Karpas-422 (cell line): ENCODE measurements around the gene IL17RC. TPM values are rescaled to one million over a fixed set of nuclear protein-coding genes. Genes with fewer than 3 reads are reported as not detected.
"Not testable (repeated sequence)": the region's sequence is repeated elsewhere in the genome, so short reads cannot be mapped to it uniquely, and the experiment has no call there.

ENCODE experiments used
- DNase-seq: peaks from one replicate; pipeline ENCODE4 v3.0.0-alpha.2; 2015
- H2AFZ ChIP-seq: fragments of 200-600 bp; sonication (generic); 2 replicates; pipeline ENCODE4 v1.6.1; 2014; ENCODE audit warnings: antibody characterized with exemption, low read length, mixed read lengths
- H3K27ac ChIP-seq: fragments of 200-600 bp; sonication (generic); 2 replicates; pipeline ENCODE4 v1.5.1; 2014; ENCODE audit warnings: mild to moderate bottlenecking, low read length, moderate library complexity
- H3K27me3 ChIP-seq: fragments of 200-600 bp; sonication (generic); 2 replicates; pipeline ENCODE4 v1.6.1; 2014; ENCODE audit warnings: low read length, mixed read lengths
- H3K36me3 ChIP-seq: fragments of 200-600 bp; sonication (generic); 2 replicates; pipeline ENCODE4 v1.6.1; 2014; ENCODE audit warnings: low read length, mixed read lengths; ENCODE audit not compliant: insufficient read depth
- H3K4me1 ChIP-seq: fragments of 200-600 bp; sonication (generic); 2 replicates; pipeline ENCODE4 v1.6.1; 2014; ENCODE audit warnings: mild to moderate bottlenecking, low read length, mixed read lengths
- H3K4me2 ChIP-seq: fragments of 200-600 bp; sonication (generic); 2 replicates; pipeline ENCODE4 v1.6.1; 2014; ENCODE audit warnings: low read length, low read depth, mild to moderate bottlenecking; ENCODE audit not compliant: poor library complexity, severe bottlenecking
- H3K4me3 ChIP-seq: fragments of 200-600 bp; sonication (generic); 2 replicates; pipeline ENCODE4 v1.5.1; 2014; ENCODE audit warnings: mild to moderate bottlenecking, antibody characterized with exemption, low read length, mixed read lengths
- H3K79me2 ChIP-seq: fragments of 200-600 bp; sonication (generic); 2 replicates; pipeline ENCODE4 v1.6.1; 2014; ENCODE audit warnings: mild to moderate bottlenecking, low read length, mixed read lengths
- H3K9ac ChIP-seq: fragments of 200-600 bp; sonication (generic); 2 replicates; pipeline ENCODE4 v1.6.0; 2014; ENCODE audit warnings: low read length
- H3K9me2 ChIP-seq: fragments of 200-600 bp; sonication (generic), shearing (Covaris generic); replicated peaks from 2 replicates; pipeline ENCODE4 v1.6.0; 2014; ENCODE audit warnings: mild to moderate bottlenecking, low read length, moderate library complexity; ENCODE audit not compliant: insufficient read depth
- H3K9me3 ChIP-seq: fragments of 300-700, 200-600 bp; sonication (generic); 2 replicates; pipeline ENCODE4 v1.6.1; 2014; ENCODE audit warnings: low read length, mixed read lengths
- H4K20me1 ChIP-seq: fragments of 200-600 bp; sonication (generic); 2 replicates; pipeline ENCODE4 v1.6.1; 2014; ENCODE audit warnings: mild to moderate bottlenecking, antibody characterized with exemption, low read length, low read depth; ENCODE audit not compliant: insufficient read depth
- total RNA-seq: library from RNA; depleted of rRNA; stranded (reverse); fragments of >200 nt; shearing (Covaris generic); gene quantifications from 2 replicates; pipeline ENCODE4 v1.2.3, GENCODE V29; 2014; ENCODE audit warnings: low replicate concordance

Gene IL17RC
- total RNA-seq, 1 experiment from 2014 or later = 2.5 TPM

DNA sequence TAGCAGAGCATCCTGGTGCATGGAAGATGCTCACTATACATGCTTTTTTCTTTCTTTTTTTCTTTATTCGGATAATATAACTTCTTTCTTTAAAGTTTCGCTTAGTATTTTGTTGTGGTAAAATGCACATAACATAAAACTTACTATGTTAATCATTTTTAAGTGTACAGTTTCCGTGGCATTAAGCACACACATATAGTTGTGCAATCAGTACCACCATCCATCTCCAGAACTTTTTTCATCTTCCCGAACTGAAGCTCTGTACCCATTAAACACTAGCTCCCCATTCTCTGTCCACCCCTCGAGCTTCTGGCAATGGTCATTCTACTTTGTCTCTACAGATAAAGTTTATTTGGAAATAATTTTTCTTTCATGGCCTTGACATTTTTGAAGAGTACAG is 27.5 kb upstream of the IL17RC start:
- Histone ChIP-seq H3K9me2 (no peaks in the 10 kb centered on the region), H4K20me1 (peaks cover 14% of the 10 kb centered on the region; the same call in 1 of the 2 replicates), H3K79me2 (peaks cover 23% of the 10 kb centered on the region), H3K4me1 (peaks cover 20% of the 10 kb centered on the region), H3K9ac (no peak overlapping the region), H2AFZ (0 out of 2 replicates have a peak overlapping the region, but pooled peaks have one; percentile 99), H3K27ac (no peak overlapping the region), H3K27me3 (no peaks in the 10 kb centered on the region), H3K4me3 (no peak overlapping the region), H3K4me2 (no peak overlapping the region), H3K36me3 (peaks cover 16% of the 10 kb centered on the region), H3K9me3 (no peaks in the 10 kb centered on the region)
- DNase-seq = no peak

DNA sequence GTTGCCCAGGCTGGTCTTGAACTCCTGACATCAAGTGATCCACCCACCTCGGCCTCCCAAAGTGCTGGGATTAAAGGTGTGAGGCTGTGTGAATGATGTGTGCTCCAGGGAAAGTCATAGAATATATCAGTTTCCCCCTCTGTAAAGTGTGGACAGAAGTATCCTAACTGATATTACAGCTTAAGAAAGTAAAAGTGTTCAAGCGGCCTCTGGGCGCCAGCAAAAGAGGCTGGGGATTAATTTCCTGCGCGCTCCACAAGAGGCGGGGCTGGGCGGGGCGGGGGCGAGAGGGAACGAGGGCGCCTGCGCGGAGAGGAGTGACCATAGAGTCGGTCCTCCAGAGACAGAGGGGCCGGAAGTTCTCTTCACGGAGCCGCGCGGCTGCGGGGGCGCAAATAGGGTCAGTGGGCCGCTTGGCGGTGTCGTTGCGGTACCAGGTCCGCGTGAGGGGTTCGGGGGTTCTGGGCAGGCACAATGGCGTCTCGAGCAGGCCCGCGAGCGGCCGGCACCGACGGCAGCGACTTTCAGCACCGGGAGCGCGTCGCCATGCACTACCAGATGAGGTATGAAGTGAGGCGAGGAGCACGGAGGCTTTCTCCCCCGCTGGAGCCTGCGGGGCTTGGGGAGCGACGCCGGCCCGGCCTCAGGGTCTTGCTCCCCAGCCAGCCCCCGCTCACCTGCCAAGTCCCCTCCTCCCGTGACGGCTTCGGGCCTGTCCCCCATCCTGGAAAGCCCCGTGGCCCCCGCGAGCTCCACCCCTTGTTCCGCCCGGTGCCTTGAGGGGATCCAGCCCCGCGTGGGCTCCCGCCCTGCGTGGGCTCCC is 26.4 kb upstream of the IL17RC start, which contains the start of gene JAGN1:
JAGN1 (plus strand) TSS at position 362 of the 823 bp plus-strand sequence; CDS start at position 475, 113 bp downstream.
- H2AFZ ChIP-seq = peak within 1 kb of the TSS; percentile 99
- H3K4me1 ChIP-seq = peaks cover 20% of the 10 kb centered on the region
- no peaks in the 10 kb centered on the region for H3K9me2 ChIP-seq
- peaks cover 23% of the 10 kb centered on the region for H3K79me2 ChIP-seq
- peaks cover 16% of the 10 kb centered on the region for H3K36me3 ChIP-seq
- H4K20me1 ChIP-seq = peaks cover 14% of the 10 kb centered on the region; the same call in 1 of the 2 replicates
- H3K27me3 ChIP-seq = no peaks in the 10 kb centered on the region
- no peaks in the 10 kb centered on the region for H3K9me3 ChIP-seq
- peak within 1 kb of the TSS; percentile 98 for H3K9ac ChIP-seq
- peak within 1 kb of the TSS; percentile 40 for H3K27ac ChIP-seq
- DNase-seq = peak; percentile 96
- peak within 1 kb of the TSS; percentile 100 for H3K4me3 ChIP-seq
- H3K4me2 ChIP-seq = peak within 1 kb of the TSS; percentile 100

DNA sequence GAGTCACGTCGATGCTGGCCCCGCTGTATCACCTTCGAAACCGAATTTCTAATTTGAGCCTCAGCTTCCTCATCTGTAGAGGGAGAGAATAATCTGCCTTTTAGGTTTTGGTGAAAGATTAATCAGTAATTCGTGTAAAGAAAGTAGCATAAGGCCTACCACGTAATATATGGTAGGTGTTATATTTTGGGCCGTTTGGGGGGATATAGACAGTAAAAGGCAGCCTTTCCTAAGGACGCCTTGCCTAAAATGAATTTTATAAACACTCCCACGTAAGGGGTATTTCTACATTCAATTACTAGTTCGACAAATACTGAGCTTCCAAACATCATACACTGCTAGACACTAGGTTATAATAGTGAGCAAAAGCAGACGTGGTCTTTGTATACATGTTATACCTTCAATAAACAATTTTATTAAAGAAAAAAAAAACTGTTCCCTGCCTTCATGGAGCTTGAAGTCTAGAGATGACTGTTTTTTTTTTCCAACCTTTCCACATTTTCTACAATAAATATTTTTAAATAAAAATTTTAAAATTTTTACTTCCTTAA is 25.8 kb upstream of the IL17RC start:
- Histone ChIP-seq H3K79me2 (peaks cover 23% of the 10 kb centered on the region), H3K36me3 (peaks cover 16% of the 10 kb centered on the region), H3K9me3 (no peaks in the 10 kb centered on the region), H3K9me2 (no peaks in the 10 kb centered on the region), H2AFZ (peak overlapping the region; percentile 88), H3K4me3 (peak overlapping the region; percentile 100), H3K4me1 (peaks cover 20% of the 10 kb centered on the region), H3K27me3 (no peaks in the 10 kb centered on the region), H4K20me1 (peaks cover 14% of the 10 kb centered on the region; the same call in 1 of the 2 replicates), H3K4me2 (peak overlapping the region; percentile 100), H3K27ac (peak overlapping the region; percentile 40), H3K9ac (peak overlapping the region; percentile 98)
- no peak for DNase-seq

DNA sequence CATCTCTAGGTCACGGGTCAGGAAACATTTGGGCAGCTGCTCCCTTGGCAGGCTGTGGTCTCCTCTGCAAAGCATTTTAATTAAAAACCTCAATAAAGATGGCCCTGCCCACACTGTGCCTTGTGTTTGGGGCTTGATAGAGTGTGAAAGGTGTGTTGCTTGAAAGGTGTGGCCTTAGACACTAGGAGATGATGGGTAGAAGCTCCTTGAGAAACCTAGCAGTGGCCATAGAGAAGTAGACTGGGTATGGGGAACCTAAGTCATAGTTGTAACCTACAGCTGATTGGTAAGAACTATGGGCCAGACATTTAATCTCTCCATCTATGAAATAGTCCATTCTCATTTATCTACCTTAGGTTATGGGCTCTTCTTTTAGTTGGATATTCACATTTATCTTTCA is 23.2 kb upstream of the IL17RC start:
- no peaks in the 10 kb centered on the region for H3K27me3 ChIP-seq
- H3K4me3 ChIP-seq = no peak overlapping the region
- H2AFZ ChIP-seq = no peak overlapping the region
- H3K9me3 ChIP-seq = no peaks in the 10 kb centered on the region
- peaks cover 16% of the 10 kb centered on the region for H3K36me3 ChIP-seq
- H3K79me2 ChIP-seq = peaks cover 23% of the 10 kb centered on the region
- H3K9ac ChIP-seq = no peak overlapping the region
- H4K20me1 ChIP-seq = peaks cover 14% of the 10 kb centered on the region; the same call in 1 of the 2 replicates
- H3K4me2 ChIP-seq = no peak overlapping the region
- H3K27ac ChIP-seq = no peak overlapping the region
- peaks cover 19% of the 10 kb centered on the region for H3K4me1 ChIP-seq
- H3K9me2 ChIP-seq = no peaks in the 10 kb centered on the region
- DNase-seq = peak; percentile 41

DNA sequence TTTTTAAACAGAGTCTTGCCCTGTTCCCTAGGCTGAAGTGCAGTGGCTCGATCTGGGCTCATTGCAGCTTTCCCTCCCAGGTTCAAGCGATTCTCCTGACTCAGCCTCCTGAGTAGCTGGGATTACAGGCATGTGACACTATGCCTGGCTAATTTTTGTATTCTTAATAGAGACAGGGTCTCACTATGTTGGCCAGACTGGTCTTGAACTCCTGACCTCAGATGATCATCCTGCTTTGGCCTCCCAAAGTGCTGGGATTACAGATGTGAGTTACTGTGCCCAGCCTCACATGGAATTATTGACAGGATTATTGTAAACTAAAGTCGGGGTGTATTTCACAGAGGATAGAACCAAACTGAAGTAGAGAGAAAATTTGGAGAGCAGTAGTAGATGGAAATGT is 21.2 kb upstream of the IL17RC start:
- not testable (repeated sequence) for H3K27ac ChIP-seq

DNA sequence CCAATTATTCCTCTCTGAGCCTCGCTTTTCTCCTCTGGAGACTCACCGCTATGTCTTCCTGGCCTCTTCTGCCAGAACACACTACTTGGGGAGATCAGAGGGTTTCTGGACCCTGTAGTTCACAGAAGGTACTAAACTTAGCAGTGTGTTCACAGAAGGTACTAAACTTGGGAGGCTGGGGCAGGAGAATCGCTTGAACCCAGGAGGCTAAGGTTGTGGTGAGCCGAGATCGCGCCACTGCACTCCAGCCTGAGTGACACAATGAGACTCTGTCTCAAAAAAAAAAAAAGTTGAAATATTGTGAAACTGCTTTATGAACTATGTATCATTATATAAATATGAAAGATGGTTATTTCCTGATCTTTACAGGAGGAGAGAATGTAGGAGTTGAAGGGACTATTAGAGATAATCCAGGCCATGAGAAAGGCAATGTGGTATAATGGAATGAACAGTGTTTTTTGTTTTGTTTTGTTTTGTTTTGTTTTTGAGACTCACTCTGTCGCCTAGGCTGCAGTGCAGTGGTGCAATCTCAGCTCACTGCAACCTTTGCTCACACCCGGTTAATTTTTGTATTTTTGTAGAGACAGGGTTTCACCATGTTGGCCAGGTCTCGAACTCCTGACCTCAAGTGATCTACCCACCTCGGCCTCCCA is 20.0 kb upstream of the IL17RC start:
- H3K4me1 ChIP-seq, H3K27ac ChIP-seq, H3K9me2 ChIP-seq, H3K4me3 ChIP-seq, H4K20me1 ChIP-seq, H3K9me3 ChIP-seq, H2AFZ ChIP-seq, DNase-seq, H3K9ac ChIP-seq, H3K27me3 ChIP-seq, H3K4me2 ChIP-seq, H3K79me2 ChIP-seq: not testable (repeated sequence)
- peaks cover 16% of the 10 kb centered on the region for H3K36me3 ChIP-seq

More for the DNA sequence above, 21.2 kb upstream of the IL17RC start:
- H3K4me2 ChIP-seq, DNase-seq, H3K4me3 ChIP-seq, H3K27me3 ChIP-seq, H3K4me1 ChIP-seq, H3K9ac ChIP-seq, H2AFZ ChIP-seq, H3K9me3 ChIP-seq, H3K9me2 ChIP-seq: not testable (repeated sequence)
- Histone ChIP-seq H3K36me3 (peaks cover 16% of the 10 kb centered on the region), H3K79me2 (peaks cover 20% of the 10 kb centered on the region), H4K20me1 (peaks cover 14% of the 10 kb centered on the region; the same call in 1 of the 2 replicates)

DNA sequence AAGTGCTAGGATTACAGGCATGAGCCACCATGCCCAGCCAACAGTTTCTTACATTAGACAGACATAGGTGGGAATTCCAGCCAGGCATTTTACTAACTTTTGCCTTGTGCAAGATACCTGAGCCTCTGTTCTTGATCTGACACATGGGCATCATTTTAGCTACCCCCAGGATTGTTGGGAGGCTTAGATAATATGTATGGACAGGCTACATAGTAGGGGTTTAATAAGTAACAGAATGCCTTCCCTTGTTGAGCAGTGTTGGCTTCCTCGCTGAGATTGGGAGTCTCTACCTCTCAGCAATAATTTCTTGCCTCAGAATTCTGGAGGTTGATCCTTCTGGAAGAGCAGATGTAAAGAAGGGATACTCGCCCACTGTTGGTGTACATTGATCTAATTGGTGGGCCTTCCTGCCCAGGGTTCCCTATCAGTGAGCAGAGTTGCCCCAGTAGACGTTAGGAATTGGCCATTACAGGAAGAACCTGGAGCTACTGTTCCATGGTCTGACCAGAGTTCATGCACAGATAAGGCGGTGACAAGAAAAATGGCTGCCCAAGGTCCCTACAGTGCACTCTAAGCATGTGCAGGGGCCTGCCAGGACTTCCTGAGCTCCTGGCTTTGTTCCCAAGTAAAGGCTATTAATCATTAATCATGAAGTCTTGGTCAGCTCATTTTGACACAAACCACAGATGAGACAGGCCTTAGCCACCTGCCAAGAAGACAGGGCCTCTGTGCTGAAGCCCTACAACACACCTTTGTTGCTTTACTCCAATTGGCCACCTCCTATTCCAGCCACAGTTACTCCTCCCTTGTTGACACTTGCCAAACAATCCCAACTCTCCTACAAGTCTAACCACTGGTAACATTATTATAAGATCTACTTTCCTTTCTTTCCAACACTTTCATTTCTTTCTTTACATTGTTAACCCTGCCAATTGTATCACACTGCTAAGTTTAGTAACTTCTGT is 19.2 kb upstream of the IL17RC start:
- Histone ChIP-seq H3K27me3 (no peaks in the 10 kb centered on the region), H3K27ac (no peak overlapping the region), H3K4me2 (no peak overlapping the region), H3K9ac (no peak overlapping the region), H3K9me2 (no peaks in the 10 kb centered on the region), H3K4me1 (no peaks in the 10 kb centered on the region), H3K79me2 (peaks cover 2% of the 10 kb centered on the region; the same call in 1 of the 2 replicates), H3K4me3 (no peak overlapping the region), H4K20me1 (peaks cover 5% of the 10 kb centered on the region; the same call in 1 of the 2 replicates), H2AFZ (no peak overlapping the region), H3K9me3 (no peaks in the 10 kb centered on the region), H3K36me3 (peaks cover 11% of the 10 kb centered on the region)
- DNase-seq = no peak
